Epithelial cell of alveolus of lung (primary cell): ENCODE measurements around the gene MT4. TPM values are rescaled to one million over a fixed set of nuclear protein-coding genes. Genes with fewer than 3 reads are reported as not detected.

Experiments
- total RNA-seq: library from RNA; depleted of rRNA; stranded (reverse); fragments of >200 nt; gene quantifications from 2 replicates; pipeline ENCODE4 v1.2.1, GENCODE V29; 2015

MT4 gene
- total RNA-seq = not detected in 2 replicates

DNA sequence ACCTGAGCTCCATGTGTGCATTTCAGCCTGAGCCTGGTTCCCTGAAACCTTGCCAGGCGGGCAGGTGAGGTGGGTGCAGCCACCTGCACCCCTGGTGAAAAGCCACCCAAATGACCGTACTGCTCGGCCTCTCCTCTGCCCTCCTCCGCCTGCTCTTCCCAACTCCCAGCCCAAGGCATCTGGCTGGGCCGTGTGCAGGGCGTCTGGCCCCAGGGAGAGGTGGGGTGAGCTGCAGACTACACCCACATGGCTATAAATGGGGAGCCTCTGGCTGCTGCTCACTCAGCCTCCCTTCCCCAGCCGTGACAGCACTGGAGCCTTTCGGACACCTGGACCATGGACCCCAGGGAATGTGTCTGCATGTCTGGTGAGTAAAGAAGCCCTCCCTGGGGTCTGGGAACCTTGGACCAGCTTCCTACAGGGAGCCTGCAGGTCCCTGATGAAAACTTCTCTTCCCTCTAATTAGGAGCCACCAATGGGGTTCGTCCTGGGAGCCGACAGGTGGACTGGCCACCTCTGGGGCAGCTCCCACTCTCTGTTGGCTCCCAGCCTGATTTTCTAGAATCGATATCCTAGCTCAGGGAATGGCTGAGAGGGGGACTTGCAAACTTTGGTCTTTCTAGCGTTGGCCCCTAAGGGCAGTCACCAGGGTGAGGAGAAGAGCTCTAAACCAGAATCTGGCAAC lies at the start of gene MT4:
TSS of gene MT4 (plus strand) at position 281 of the 685 bp plus-strand sequence. CDS start at position 337, 56 bp downstream.

DNA sequence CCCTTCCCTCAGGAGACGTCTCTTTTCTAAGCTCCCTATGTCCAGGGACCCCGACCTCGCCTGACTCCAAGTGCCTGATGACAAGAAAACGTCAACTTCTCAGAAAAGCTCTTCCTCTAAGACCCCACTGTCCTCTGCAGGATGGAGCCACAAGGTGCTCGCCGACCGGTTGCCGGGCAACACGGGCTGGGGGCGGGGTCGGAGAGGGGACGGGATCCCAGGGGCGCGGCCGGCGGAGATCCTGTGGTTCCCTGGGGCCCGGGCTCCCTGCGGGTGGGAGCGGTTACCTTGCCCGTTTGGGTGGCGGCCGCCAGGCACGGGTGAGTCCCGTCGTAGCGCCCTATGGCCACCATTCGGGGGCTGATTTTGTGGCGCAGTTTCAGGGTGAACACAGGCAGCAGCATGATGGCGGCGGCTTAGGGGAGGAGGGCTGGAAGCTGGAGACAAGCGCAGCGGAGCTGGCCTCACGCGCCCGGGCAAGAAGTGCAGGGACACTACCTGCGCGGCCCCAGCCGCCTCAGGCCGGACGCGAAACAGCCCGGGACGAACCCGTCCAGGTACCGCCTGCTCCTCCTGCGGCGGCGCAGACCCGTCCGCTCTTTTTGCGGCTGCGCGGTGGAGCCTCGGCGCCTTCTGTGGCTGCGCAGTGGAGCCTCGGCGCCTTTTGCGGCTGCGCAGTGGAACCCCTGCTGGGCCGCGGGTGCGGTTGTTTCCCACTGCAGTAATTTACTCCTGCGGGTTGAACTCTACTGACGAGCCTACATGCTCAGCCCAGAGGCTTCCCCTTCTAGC lies 45.2 kb upstream of the MT4 start, which contains the start of gene BBS2:
TSS of gene BBS2 (minus strand) at position 566 of the 792 bp plus-strand sequence. CDS start at position 404, 162 bp downstream.

DNA sequence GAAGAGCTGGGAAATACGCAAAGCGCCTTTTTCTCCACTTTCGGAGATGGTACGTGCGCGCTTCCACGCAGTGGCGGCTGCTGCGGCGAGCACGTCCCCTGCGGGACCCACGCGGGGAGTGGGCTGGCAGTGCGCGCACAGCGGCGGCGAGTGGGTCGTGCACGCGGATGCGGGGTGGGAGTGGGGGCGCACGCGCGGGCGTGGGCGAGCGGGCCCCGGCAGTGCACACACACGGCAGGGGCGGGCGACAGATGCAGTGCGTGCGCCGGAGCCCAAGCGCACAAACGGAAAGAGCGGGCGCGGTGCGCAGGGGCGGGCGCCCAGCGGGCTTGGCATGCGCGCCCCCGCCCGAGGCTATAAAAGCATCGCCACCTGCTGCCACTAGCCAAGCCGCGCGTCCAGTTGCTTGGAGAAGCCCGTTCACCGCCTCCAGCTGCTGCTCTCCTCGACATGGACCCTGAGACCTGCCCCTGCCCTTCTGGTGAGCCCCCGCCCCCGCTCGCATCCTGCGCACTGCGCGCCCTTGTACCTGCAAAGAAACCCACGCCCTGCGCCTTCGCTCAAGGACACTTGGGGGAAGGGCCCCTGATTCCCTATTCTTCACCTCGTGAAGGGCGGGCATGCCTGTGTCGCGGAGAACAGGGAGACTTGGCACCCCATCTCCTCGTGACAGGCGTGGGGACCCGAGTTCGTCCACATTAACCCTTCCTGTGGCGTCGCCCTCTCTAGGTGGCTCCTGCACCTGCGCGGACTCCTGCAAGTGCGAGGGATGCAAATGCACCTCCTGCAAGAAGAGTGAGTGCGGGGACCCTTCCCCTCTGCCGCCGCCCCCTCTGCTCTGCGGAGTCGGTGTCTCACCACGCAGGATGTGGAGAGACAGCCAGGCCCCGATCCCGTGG lies 24.5 kb downstream of the MT4 start, which contains the start of gene MT3:
TSS of gene MT3 (plus strand) at position 388 of the 899 bp plus-strand sequence. CDS start at position 451, 63 bp downstream.

DNA sequence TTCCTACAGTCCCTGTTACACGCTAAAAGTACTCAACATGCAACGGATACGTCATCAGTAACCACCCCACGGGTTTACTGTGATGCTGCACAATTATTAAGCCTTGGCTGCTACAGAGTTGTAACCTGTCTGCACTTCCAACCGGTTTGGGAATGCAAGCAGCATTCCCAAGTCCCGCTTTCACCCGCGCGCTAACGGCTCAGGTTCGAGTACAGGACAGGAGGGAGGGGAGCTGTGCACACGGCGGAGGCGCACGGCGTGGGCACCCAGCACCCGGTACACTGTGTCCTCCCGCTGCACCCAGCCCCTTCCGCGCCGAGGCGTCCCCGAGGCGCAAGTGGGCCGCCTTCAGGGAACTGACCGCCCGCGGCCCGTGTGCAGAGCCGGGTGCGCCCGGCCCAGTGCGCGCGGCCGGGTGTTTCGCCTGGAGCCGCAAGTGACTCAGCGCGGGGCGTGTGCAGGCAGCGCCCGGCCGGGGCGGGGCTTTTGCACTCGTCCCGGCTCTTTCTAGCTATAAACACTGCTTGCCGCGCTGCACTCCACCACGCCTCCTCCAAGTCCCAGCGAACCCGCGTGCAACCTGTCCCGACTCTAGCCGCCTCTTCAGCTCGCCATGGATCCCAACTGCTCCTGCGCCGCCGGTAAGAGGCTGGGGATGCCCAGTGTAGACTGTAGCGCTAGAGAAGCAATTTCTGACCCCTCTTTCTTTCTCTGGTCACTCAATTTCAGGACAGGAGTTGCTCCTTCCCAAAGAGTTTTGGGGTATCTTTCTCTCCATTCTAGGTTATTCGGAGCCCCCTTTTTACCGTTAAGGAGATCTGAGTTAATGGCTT lies 43.4 kb downstream of the MT4 start, which contains the start of gene MT2A:
TSS of gene MT2A (plus strand) at position 542 of the 833 bp plus-strand sequence. CDS start at position 614, 72 bp downstream.

Other genes starting within 250 kb of the MT4 start
- 121 and 137 TPM in 2 replicates for gene AMFR, start 139.5 kb upstream of the MT4 start, total RNA-seq
- 54.5 and 64.5 TPM in 2 replicates for gene NUDT21, start 113.7 kb upstream of the MT4 start, total RNA-seq
- 29.1 and 49.0 TPM in 2 replicates for gene OGFOD1, start 113.5 kb upstream of the MT4 start, total RNA-seq
- gene BBS2, start 45.0 kb upstream of the MT4 start, total RNA-seq = 30.1 and 56.3 TPM in 2 replicates
- 0.52 TPM in 1 of 2 replicates, not detected in the other for gene MT3, start 24.5 kb downstream of the MT4 start, total RNA-seq
- gene MT2A, start 43.5 kb downstream of the MT4 start, total RNA-seq = 177 and 1,835 TPM in 2 replicates
- gene MT1E, start 60.7 kb downstream of the MT4 start, total RNA-seq = 254 and 593 TPM in 2 replicates
- gene MT1M, start 67.6 kb downstream of the MT4 start, total RNA-seq = 10.9 and 12.5 TPM in 2 replicates
- gene MT1A, start 73.6 kb downstream of the MT4 start, total RNA-seq = 22.4 and 82.3 TPM in 2 replicates
- not detected in 2 replicates for gene MT1B, start 86.8 kb downstream of the MT4 start, total RNA-seq
- gene MT1F, start 92.9 kb downstream of the MT4 start, total RNA-seq = 1.3 and 5.2 TPM in 2 replicates
- gene MT1G, start 103.0 kb downstream of the MT4 start, total RNA-seq = 18.6 and 78.2 TPM in 2 replicates
- not detected in 2 replicates for gene MT1H, start 104.7 kb downstream of the MT4 start, total RNA-seq
- gene MT1X, start 117.4 kb downstream of the MT4 start, total RNA-seq = 183 and 239 TPM in 2 replicates
- gene NUP93, start 165.1 kb downstream of the MT4 start, total RNA-seq = 40.2 and 73.8 TPM in 2 replicates